HG03097 (cell line): ENCODE measurements around the gene PMPCA.

Source experiments
- ATAC-seq: cut with Tn5 transposase; IDR thresholded peaks from one replicate; pipeline ENCODE4 v1.9.1; 2021; ENCODE audit not compliant: unreplicated experiment, low FRiP score

The PMPCA gene

DNA sequence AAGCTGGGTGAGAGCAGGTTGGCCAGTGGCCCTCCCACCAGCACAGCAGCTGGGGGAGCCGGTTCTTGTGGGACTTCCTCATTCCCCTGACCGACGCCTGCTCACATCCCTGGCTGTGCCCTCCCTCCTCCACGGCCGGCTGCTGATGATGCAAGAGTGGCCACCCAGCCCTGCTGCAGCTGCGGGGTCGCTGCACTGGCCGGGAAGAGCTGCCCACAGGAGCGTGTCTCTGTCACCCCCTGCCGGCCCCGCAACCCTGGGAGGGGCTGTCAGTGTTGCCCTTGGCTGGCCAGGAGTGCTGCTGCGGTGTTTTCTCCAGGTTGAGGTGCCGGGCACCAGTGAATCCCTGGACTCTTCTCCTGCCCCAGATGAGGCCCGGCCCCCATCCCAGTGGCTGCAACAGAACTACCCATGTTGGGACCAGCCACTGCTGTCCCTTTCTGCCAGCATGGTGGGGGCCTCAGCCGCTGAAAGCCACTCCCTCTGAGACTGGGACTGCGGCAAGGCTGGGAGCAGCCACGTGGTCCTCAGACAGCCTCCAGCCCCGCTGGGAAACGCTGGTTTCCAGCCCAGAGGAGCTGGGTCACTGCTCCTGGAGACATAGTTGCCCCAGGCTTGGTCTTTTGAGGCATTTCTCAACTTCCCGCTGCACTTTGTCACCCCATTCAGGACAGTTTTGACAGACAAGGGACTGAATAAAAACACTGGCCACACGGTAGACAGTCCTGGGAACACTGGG is 37.7 kb upstream of the PMPCA start:
- ATAC-seq: no peak

DNA sequence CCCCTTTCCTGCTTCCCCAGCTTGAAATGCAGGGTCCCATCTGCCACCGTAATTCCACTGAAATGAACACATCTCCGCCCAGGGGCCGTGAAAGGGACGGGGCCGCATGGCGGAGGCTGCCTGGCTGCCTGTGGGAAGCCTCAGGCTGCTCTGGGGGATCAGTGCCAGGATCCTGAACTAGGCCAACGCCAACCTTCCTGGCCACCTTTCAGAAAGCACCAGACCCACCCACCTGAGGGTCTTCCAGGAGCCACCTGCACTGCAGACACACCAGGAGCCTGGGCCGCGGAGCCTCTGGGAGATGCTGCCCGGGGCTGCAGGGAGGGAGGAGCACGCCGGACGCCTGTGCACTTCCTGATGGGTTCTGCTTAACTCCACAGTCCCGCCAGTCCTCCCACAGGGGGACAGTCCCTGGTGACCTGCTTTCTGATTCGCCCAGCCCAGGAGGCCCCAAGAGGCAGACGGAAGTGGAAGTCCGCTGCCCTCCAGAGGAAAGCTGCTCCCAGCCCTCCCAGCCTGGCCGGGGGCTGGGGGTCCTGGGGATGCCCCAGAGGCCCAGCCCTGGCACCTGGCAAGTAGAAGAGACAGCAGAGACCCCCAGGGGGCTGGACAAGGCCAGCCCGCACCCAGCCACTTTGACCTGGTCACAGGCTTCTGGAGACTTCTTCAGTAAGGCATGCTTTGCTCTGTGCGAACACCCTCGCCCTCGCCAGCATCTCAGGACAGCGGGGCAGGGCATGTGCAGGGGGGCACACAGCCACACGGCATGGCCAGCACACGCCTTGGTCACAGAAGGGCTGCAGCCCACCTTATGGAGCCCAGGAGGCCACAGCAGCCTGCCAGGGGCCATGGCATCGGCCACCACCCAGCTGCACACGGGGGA is 36.9 kb upstream of the PMPCA start, which contains the start of gene CARD9:
Gene CARD9 (minus strand): TSS at position 370 of the 883 bp plus-strand sequence. CDS start 1,591 bp downstream, outside the sequence.
- ATAC-seq: no peak

DNA sequence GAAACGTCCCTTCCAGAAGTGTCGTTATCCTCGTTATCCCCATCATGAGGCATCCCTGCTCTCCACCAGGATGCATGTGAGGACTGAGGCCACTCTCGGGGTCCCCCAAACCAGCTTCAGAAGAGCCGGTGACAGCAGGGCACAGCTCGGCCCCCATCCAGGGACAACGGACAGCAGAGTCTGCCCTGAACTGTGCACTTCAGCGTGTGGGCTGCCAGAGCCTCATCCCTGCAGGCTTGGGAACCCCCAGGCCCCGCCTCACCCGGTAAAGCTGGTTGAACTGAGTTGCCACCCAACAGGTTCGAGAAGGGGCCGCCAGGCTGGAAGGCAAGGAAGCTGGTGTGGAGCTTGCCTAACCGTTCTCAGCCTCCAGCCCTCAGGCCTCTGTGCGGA is 36.3 kb upstream of the PMPCA start:
- ATAC-seq: no peak

DNA sequence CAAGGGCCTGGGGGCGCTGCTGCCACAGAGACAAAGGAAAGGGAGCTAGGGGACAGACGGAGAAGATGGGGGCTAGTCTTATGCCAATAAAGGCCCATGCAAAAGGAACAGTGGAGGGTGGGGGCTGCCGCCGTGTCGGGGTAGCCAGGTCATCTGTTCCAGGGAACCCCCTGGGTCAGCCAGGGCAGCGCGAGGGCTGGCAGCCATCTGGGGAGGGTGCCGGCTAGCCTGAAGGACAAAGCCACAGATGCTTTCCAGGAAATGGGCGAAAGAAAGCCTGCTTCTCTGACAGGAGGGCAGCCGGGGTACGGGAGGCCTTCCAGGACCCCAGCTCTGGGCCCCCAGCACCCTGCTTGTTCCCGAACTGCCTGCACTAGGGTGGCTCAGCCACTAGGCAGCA is 35.4 kb upstream of the PMPCA start:
- no peak for ATAC-seq

DNA sequence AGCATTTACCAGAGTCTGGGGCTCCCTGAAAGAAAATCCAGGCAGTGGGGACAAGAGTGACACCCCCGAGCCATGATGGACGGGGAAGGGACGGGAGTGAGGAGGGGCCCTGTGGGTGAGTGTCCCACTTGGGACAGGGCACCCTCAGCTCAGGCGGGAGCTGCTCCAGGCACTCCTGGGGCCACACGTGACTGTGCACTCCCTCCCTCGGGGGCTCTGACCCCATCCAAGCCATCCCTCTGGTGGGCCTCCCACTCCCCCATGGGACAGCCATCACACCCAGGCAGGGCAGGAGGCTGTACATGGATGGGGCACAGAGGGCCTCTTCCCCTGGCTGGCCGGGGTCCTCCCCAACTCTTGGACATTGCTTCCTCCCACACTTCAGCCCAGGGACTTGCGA is 34.0 kb upstream of the PMPCA start:
- no peak for ATAC-seq

DNA sequence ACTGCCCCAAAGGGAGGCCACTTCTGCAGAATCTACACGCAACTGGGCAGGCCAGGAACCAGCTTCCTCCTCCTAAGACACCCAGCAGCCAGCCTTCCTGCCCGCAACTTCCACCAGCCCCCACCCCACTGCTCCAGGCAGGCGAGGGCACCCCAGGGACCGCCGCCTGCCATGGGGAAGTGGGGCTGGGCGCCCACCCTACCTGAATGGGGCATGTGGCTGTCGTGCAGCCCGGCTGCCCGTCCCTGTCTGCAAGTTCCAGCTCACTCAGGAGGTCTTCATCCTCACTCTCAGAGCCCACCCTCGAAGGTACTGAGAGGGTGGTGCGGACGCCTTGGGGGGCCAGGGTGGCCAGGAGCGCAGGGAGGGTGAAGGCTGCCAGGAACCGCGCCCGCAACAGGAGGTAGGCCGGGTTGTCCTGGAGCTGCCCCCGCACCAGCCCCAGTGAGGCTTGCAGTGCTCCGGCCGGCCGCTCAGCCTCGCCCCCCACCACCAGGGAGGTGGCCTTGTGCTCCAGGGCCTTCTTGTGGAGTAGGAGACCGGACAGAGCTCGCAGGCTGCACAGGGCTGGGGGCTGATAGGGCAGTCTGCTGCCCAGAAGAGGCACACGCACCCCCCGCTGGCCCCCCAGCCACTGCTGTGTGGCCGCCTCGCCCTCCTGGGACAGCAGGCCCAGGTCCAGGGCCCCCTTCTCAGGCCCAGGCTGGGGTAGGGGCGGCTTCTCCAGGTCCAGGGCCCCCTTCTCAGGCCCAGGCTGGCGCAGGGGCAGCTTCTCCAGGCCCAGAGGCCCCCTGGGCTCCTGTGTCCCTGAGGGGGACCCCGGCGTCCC is 32.9 kb upstream of the PMPCA start:
- no peak for ATAC-seq

DNA sequence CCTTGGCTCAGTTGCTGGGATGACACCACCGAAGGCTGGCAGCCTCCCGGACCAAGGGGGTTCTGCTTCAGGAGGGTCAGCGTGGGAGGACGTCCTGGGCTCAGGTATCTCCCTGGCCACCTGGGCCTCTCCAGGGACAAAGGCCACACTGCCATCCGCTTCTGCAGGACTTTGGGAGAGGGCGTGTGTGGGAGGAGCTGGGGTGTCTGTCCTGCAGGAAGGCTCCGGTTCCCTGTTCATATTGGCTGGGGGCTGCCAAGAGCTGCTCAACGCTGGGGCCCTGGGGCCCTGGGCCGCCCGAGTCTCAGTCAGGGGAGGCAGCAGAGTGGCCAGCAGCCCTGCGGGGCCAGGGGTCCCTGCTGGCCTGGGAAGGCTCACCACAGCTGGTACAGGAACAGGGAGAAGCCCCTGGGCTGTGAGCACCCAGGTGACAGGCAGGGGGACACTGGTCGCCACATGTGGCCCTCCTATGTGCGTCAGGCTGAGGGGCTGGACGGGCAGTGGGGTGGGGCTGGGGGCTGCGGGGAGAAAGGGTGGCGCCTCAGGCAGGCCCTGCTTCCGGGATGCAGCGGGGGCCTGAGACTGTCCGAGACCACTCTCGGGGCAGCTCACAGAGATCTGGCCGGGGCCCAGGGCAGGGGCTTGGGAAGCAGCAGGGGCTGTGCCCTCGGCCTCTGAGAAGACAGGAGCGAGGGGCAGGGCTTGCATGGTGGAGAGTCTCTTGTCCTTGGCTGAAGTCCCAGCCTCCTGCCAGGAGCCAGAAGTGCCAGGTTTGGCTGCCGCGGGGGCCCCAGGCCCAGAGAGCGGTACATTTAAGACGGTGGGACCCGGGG is 32.1 kb upstream of the PMPCA start:
- no peak for ATAC-seq

DNA sequence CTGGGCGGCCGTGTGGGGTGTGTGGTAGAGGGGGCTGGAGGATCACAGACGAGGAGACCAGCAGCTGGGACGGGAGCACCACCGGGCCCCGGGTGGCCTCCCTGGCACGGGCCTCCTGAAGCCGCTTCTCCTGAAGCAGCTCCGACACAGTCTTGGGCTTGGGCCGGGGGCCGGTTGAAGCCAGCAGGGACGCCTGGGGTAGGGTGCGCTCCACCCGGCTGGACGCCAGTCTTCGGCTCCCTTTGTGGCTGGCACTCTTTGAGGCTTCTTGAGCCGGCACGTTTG is 31.5 kb upstream of the PMPCA start:
- ATAC-seq: no peak

DNA sequence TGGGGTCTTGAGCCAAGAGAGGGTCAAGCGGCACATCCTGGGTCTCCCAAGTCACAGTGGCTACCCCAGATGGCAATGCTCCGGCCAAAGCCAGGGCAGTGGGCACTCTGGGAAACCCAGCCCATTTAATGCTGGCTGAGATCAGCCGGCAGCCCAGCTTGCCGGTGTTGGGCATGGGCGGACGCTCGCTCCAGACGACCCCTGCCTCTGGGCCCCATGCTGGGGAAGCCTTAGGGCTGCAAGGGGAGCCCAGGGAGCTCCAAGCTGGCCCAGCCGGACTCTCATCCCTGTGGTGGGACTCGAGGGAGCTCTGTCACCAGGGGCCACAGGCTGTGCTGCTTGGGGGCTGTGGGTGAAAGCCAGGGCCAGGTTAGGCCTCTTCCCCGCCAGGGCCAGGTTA is 31.1 kb upstream of the PMPCA start:
- ATAC-seq: no peak

DNA sequence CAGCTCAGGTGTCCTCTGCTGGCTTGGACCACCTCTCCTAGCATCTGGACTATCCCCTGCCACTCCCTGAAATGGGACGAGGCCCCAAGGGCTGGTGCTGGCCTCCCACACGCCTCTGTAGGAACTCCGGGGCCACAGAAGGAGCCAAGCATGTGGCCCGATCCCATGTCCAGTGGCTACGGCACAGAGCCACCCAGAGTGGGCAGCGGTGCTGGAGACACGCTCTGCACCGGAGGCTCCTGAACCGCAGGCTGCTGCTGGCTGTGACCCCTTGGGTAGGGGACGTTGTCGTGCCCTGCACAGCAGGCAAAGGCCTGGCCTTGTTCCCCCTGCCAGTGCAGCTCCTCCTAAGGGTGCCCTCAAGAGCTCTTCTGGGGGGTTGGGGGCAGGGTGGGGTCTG is 30.6 kb upstream of the PMPCA start:
- no peak for ATAC-seq

DNA sequence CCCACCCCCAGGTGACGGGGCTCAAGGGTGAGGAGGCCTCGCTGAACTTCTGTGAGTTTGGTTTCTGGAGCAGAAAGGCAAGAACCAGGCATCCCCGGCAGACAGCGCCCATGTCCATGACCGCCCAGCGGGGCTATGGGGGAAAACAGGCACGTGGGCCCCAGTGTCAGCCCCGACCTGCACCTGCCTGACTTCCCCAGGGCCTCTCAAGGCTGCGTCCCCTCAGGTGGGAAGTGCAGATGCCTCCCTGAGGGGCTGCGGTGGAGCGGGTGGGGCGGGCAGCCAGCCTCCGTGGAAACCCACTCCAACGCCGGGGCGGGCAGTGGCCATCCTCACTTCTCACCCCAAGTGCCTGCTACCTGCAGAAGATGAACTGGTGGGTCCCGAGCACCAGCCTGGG is 30.1 kb upstream of the PMPCA start:
- no peak for ATAC-seq

DNA sequence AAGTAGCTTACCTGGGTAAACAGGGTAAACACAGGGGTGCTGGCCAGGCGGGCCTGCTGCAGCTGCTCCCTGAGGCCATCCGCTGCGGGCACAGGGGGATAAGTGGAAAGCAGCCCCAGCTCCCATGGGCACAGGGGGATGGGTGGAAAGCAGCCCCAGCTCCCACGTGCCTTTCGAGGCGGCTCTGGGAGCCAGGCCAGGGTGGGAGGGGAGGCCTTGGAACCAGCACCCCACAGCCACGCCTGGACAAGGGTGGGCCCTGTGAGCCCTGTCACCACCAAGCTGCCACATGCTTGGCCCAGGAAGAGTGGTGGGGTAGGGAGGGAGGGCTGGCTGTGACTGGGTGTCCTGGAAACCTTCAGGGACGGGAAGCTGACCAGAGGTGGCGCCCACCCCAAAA is 29.1 kb upstream of the PMPCA start:
- ATAC-seq: no peak

DNA sequence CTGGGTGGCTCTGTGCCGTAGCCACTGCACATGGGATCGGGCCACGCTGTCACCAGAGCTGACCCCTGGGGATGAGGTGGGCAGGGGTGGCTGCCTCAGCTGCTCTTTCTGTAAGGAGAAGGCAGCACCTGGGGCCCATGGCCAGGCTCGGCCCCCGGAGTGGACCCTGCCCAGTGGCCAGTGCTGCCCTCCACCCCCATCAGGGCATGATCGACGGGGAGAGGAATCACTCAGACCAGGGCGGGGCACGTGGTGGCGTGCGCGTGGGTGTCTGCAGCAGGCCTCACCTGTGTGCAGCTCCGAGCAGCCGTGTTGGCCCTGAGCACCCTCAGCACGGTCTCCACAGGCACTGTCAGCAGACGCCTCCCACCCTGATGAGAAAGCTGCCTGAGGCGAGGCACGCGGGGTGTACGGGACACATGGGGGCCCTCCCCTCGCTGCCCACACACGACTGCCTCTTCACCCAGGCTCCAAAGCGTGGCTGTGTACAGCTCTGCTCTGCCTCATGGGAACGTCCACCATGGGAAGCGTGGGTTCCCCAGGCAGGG is 28.4 kb upstream of the PMPCA start:
- no peak for ATAC-seq

DNA sequence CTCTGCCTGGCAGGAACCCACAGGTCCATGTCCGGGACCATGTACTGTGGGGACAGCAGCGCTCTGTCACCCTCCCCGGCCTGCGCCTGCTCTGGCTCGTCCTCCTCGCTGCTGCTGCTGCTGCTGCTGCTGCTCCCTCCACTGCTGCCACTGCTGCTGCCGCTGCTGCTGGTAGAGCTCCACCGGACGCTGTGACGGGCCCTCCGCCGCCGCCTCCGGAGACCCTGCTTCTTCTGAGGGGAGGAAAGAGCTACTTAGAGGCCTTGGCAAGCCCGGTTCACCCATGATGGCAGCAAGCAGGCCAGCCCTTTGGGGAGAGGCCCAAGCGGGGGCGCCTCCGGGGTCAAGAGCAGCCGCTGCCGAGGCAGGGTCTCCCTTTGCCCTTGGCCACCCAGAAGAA is 27.0 kb upstream of the PMPCA start:
- ATAC-seq: no peak

DNA sequence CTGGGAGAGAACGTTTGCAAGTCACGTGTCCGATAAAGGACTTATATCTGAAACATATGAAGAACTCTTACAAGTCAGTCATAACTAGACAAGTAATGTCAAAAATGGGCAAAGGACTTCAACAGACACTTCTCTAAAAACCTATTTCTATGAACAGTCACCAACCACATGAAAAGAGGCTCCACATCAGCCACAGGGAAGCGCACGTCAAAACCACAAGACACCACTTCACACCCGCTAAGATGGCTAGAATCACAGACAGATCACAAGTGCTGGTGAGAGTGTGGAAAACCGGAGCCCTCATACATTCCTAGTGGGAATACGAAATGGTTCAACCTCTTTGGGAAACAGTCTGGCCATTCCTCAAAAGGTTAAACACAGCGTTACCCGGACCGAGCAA is 25.4 kb upstream of the PMPCA start:
- no peak for ATAC-seq

DNA sequence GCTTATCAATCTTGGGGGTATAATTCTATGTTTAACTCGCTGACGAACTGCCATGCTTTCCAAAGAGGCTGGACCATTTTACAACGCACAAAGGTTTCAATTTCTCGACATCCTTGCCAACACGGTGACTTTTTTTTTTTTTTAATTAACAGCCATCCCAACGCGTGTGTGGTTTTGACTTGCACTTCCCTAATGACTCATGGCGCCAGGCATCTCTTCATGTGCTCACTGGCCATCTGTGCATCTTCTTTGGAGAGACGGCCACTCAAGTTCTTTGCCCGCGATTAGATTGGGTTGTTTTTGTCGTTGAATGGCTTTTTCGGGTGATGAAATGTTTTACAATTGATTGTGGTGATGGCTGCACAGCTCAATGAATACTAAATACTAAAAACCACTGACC is 24.4 kb upstream of the PMPCA start:
- no peak for ATAC-seq

DNA sequence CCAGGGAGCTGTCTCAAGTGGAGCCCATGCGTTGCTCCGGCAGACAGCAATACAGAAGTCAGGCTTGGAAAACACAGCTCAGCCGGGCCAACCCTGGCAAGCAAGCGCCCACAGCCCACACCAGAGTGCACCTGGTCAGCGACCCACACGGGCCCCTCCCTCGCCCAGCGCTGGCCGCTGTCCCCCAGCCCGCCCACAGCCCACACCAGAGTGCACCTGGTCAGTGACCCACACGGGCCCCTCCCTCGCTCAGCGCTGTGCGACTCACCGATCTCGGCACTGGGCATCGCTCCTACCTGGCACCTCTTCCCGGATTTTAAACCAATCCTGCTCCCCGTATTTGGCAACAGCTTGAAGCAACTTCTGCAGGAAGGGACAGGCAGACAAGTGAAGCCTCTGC is 23.2 kb upstream of the PMPCA start:
- no peak for ATAC-seq

DNA sequence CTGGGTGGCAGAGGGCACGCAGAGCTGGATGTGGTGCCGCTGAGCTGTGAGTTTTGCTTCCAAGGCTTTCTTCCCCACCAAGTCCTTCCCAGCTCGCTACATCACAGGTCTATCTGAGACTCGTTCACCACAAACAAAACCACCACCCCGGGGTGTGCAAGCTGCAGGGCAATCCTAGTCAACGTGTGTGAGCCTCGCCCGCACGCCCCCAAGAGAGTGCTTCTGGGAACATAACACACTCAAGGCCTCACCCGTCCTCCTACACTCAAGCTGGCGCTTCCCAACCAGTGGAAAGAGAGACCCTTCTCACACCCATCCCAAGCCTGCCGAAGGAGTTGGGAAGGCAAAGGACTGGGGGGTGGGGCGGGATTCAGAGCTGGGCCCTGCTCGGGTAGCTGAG is 21.1 kb upstream of the PMPCA start:
- ATAC-seq: no peak

DNA sequence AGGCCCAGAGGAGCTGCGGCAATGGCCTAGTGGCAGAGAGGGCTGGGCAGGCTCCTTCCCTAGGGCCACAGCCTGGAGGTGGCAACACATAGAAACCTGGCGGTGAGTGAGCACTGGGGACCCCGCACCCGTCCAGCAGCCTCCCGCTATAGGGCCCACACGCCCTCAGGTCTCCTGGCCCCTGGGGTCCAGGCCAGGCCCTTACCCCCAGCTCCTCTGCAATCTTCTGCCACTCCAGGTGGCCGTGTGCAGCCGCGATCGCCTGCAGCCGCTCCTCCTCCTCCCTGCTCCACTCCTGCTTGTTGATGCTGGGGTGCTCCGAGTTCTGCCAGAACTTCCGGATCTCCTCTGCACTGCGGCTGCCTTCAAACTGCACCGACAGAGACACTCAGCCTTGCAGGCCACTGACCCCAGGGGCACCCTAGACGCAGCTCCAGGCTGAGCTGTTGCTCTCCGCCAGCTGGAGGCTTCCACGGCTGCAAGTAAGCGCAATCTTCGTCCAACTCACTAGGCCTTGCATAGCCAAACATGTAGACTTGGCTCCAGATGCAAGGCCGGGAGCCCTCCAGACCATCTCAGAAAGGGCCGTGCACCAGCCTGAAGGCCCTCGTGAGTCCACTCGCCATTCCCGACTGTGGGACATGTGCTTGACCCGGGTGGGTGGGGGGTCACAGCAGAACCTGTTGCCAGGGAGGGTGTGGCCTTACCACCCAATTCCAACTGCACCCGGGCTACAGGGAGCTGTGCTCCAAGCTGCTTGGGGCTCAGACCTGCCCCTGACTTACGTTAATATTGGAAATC is 18.5 kb upstream of the PMPCA start:
- no peak for ATAC-seq
